HEK293 (cell line): ENCODE results near the gene THEM4.

Experiments used
- CTCF ChIA-PET: fragments of 350-600 bp; formaldehyde crosslinking; extraction: SDS; loops from one replicate; lab custom pipeline; 2021; ENCODE audit warnings: antibody characterized with exemption; lab: Yijun Ruan, JAX
- POLR2A ChIA-PET: fragments of 300-600 bp; formaldehyde crosslinking; extraction: SDS; loops from one replicate; lab custom pipeline; 2020; ENCODE audit warnings: antibody characterized with exemption, inconsistent platforms; lab: Yijun Ruan, JAX
- H3K27ac ChIP-seq: fragments of 200-500 bp; sonication (Bioruptor generic); 2 replicates; pipeline ENCODE4 v1.5.1; 2014; ENCODE audit warnings: low read depth, low read length, control low read depth, inconsistent platforms; ENCODE audit errors: extremely low read depth
- H3K36me3 ChIP-seq, 2 experiments: fragments of 200-500 bp in 1 of 2; sonication (Bioruptor generic) in 1 of 2; 1 replicate in 1 of 2; 2 replicates in 1 of 2; pipeline ENCODE4 v1.5.1; 2014 to 2017; ENCODE audit warnings: inconsistent platforms in 2 of 2, low read length in 2 of 2; ENCODE audit not compliant: control insufficient read depth in 2 of 2, insufficient read depth in 1 of 2
- H3K4me1 ChIP-seq: fragments of 200-500 bp; sonication (Bioruptor generic); 2 replicates; pipeline ENCODE4 v1.5.1; 2014; ENCODE audit warnings: mild to moderate bottlenecking, low read length, inconsistent platforms; ENCODE audit not compliant: control insufficient read depth, insufficient read depth
- H3K4me3 ChIP-seq: 2 replicates; pipeline ENCODE4 v1.5.1; 2011; ENCODE audit warnings: low read depth, mild to moderate bottlenecking, control low read depth, low read length, moderate library complexity
- H3K9me3 ChIP-seq: fragments of 200-500 bp; sonication (Bioruptor generic); 2 replicates; pipeline ENCODE4 v1.5.1; 2014; ENCODE audit warnings: low read depth, low read length, inconsistent platforms; ENCODE audit not compliant: control insufficient read depth, insufficient read depth
- GLI2 ChIP-seq: fragments of 450-650 bp; formaldehyde crosslinking; IDR thresholded peaks from 2 replicates; pipeline ENCODE4; 2017; ENCODE audit warnings: missing biosample characterization, missing genetic modification characterization, low read depth, borderline replicate concordance
- OSR2 ChIP-seq: fragments of 450-650 bp; formaldehyde crosslinking; IDR thresholded peaks from 2 replicates; pipeline ENCODE4 v1.5.1; 2016; ENCODE audit warnings: missing biosample characterization, missing genetic modification characterization
- RBAK ChIP-seq: fragments of 450-650 bp; formaldehyde crosslinking; IDR thresholded peaks from 2 replicates; pipeline ENCODE4 v1.5.1; 2016; ENCODE audit warnings: missing biosample characterization, missing genetic modification characterization
- SP2 ChIP-seq: fragments of 450-650 bp; formaldehyde crosslinking; IDR thresholded peaks from 2 replicates; pipeline ENCODE4 v1.5.1; 2016; ENCODE audit warnings: missing biosample characterization, missing genetic modification characterization
- YY2 ChIP-seq: fragments of 450-650 bp; formaldehyde crosslinking; IDR thresholded peaks from 2 replicates; pipeline ENCODE4 v1.5.1; 2016; ENCODE audit warnings: missing biosample characterization, missing genetic modification characterization
- ZBTB7A ChIP-seq: fragments of 450-650 bp; formaldehyde crosslinking; IDR thresholded peaks from 2 replicates; pipeline ENCODE4 v1.5.1; 2016; ENCODE audit warnings: low read depth, missing biosample characterization, missing genetic modification characterization
- ZNF341 ChIP-seq: fragments of 450-650 bp; formaldehyde crosslinking; IDR thresholded peaks from 2 replicates; pipeline ENCODE4; 2016; ENCODE audit warnings: low read depth, missing biosample characterization, missing genetic modification characterization
- ZNF426 ChIP-seq: fragments of 450-650 bp; formaldehyde crosslinking; IDR thresholded peaks from 2 replicates; pipeline ENCODE4 v1.5.1; 2017; ENCODE audit warnings: missing biosample characterization, missing genetic modification characterization, mild to moderate bottlenecking, inconsistent platforms, moderate library complexity
- ZNF514 ChIP-seq: fragments of 450-650 bp; formaldehyde crosslinking; IDR thresholded peaks from 2 replicates; pipeline ENCODE4 v1.5.1; 2016; ENCODE audit warnings: missing biosample characterization, missing genetic modification characterization
- ZNF544 ChIP-seq: fragments of 450-650 bp; formaldehyde crosslinking; IDR thresholded peaks from 2 replicates; pipeline ENCODE4 v1.5.0; 2017; ENCODE audit warnings: missing biosample characterization, missing genetic modification characterization
- ZNF549 ChIP-seq: fragments of 450-650 bp; IDR thresholded peaks from 2 replicates; pipeline ENCODE4 v1.5.1; 2018; ENCODE audit warnings: missing biosample characterization, missing genetic modification characterization, mild to moderate bottlenecking, inconsistent platforms, moderate library complexity
- ZNF707 ChIP-seq: fragments of 450-650 bp; formaldehyde crosslinking; IDR thresholded peaks from 2 replicates; pipeline ENCODE4 v1.5.1; 2016; ENCODE audit warnings: missing biosample characterization, missing genetic modification characterization
- ZNF76 ChIP-seq: fragments of 450-650 bp; formaldehyde crosslinking; IDR thresholded peaks from 2 replicates; pipeline ENCODE4; 2016; ENCODE audit warnings: low read depth, missing biosample characterization, missing genetic modification characterization, borderline replicate concordance
- TF ChIP-seq, protein P1 (sequence below): fragments of 450-650 bp; formaldehyde crosslinking; IDR thresholded peaks from 2 replicates; pipeline ENCODE4 v1.5.0; 2017; ENCODE audit warnings: missing biosample characterization, missing genetic modification characterization, borderline replicate concordance
- TF ChIP-seq, protein P2 (sequence below): fragments of 450-650 bp; formaldehyde crosslinking; IDR thresholded peaks from 2 replicates; pipeline ENCODE4 v1.5.1; 2016; ENCODE audit warnings: missing biosample characterization, missing genetic modification characterization

THEM4 gene

DNA sequence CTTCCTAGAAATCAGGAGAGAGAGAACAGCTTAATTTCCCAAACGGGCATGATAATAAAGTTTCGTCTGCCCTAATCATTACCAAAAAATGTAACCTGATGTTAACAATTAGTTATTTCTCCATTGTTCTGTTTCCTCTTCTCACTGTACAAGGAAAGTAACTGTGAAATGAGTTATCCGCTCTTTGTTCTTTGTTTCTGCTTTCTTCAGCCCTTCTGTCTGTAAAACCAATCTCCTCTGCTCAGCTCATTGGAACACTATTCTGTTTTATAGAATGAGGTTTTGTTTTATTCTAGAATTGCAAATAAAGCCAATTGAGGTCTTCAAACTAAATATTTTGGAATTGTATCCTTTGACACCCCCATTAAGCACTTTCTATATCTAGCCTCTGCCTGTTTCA lies 8.8 kb upstream of the THEM4 start:
- no peak overlapping the region for H3K27ac ChIP-seq
- TF ChIP-seq ZNF707 (tag by site-specific recombination): no peak
- TF ChIP-seq ZNF76 (tag by site-specific recombination): no peak
- TF ChIP-seq RBAK (tag by site-specific recombination): no peak
- TF ChIP-seq GLI2 (tag by site-specific recombination): no peak
- TF ChIP-seq, protein P1, sequence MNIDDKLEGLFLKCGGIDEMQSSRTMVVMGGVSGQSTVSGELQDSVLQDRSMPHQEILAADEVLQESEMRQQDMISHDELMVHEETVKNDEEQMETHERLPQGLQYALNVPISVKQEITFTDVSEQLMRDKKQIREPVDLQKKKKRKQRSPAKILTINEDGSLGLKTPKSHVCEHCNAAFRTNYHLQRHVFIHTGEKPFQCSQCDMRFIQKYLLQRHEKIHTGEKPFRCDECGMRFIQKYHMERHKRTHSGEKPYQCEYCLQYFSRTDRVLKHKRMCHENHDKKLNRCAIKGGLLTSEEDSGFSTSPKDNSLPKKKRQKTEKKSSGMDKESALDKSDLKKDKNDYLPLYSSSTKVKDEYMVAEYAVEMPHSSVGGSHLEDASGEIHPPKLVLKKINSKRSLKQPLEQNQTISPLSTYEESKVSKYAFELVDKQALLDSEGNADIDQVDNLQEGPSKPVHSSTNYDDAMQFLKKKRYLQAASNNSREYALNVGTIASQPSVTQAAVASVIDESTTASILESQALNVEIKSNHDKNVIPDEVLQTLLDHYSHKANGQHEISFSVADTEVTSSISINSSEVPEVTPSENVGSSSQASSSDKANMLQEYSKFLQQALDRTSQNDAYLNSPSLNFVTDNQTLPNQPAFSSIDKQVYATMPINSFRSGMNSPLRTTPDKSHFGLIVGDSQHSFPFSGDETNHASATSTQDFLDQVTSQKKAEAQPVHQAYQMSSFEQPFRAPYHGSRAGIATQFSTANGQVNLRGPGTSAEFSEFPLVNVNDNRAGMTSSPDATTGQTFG: no peak
- no peak for TF ChIP-seq ZNF544
- TF ChIP-seq YY2: no peak
- TF ChIP-seq, all 188 proteins: peak for 0
- Histone ChIP-seq H3K4me1 (no peaks in the 10 kb centered on the region), H3K36me3 (no peaks in the 10 kb centered on the region), H3K4me3 (no peak overlapping the region), H3K9me3 (no peaks in the 10 kb centered on the region)
- POLR2A ChIA-PET: no interaction called here
- CTCF ChIA-PET: interaction anchor here (1.7 kb wide), 1 partner anchor 17 kb away, joined by 9 read pairs; no protein-coding TSS in a partner anchor

- POLR2A ChIA-PET: interaction anchor here (0.5 kb wide), 1 partner anchor 173 kb away, joined by 3 read pairs; no protein-coding TSS in a partner anchor
- Histone ChIP-seq H3K9me3 (no peaks in the 10 kb centered on the region), H3K4me1 (no peaks in the 10 kb centered on the region), H3K4me3 (no peak overlapping the region), H3K36me3 (no peaks in the 10 kb centered on the region), H3K27ac (no peak overlapping the region)
- CTCF ChIA-PET: interaction anchor here (0.9 to 1.7 kb wide), 4 partner anchors 9 to 817 kb away, joined by 3 to 9 read pairs (median 3); no protein-coding TSS in a partner anchor
- TF ChIP-seq ZNF544 (no peak), ZNF341 (tag by site-specific recombination) (no peak), SP2 (tag by site-specific recombination) (no peak), ZBTB7A (tag by site-specific recombination) (no peak), OSR2 (tag by site-specific recombination) (no peak), ZNF549 (tag by site-specific recombination) (no peak), ZNF514 (tag by site-specific recombination) (no peak), ZNF426 (tag by site-specific recombination) (no peak)
- TF ChIP-seq, protein P2, sequence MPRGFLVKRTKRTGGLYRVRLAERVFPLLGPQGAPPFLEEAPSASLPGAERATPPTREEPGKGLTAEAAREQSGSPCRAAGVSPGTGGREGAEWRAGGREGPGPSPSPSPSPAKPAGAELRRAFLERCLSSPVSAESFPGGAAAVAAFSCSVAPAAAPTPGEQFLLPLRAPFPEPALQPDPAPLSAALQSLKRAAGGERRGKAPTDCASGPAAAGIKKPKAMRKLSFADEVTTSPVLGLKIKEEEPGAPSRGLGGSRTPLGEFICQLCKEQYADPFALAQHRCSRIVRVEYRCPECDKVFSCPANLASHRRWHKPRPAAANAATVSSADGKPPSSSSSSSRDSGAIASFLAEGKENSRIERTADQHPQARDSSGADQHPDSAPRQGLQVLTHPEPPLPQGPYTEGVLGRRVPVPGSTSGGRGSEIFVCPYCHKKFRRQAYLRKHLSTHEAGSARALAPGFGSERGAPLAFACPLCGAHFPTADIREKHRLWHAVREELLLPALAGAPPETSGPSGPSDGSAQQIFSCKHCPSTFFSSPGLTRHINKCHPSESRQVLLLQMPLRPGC (tag by site-specific recombination): no peak
- TF ChIP-seq, protein P1: no peak
Observed at GRCh38 chr1:151916726-151917370, 7.5 kb upstream of the THEM4 start.
